NCI-H345 (cell line): ENCODE results near the gene OR56A1.

Experiments used
- DNase-seq: peaks from one replicate; lab custom pipeline; 2025; lab: John Stamatoyannopoulos, UW

The OR56A1 gene

GRCh38 chr11:5986885-5987284, 43.7 kb downstream of the OR56A1 start, which contains the start of gene OR52L1:
Gene OR52L1 (minus strand): TSS chr11:5986985. CDS start chr11:5986930, 55 bp downstream.
- no peak for DNase-seq

DNA sequence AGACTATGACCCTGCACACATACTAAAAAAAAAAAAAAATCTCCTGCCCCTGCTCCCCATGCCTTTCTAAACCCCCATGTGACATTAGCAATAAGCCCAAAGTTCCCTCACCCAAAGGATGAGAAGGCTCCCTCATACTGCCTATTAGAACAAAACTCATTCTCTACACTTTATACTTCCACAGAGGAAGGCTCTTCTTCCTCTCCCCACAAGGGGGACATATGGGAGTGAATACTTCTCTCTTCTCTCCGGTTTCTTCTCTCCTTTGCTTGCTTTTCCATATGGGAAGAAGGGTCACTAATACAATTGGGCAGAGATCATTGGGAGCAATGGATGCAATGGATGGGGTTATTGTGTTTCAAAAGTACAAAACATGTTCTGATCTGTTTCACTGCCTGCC, 47.1 kb downstream of the OR56A1 start:
- DNase-seq: no peak

DNA sequence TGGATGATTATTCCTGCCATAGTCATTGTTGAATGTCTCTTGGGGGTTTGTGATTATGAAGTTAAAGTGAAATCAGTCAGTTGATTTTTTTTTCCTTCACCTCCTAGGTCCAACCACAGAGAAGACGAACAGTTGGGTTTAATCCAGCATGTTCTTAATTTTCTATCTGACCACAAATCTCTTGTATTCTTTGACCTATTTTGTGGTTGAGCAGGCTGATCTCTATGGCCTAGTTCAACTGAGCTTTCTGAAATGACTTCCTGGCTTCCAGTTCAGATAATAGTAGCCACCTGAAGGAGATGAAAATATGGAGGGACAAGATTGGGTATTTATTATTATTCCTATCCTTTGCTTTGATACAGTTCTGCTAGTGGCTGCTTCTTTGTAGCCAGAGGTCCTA, 57.0 kb downstream of the OR56A1 start:
- no peak for DNase-seq
